Naive thymus-derived CD4-positive, alpha-beta T cell (primary cell): ENCODE measurements around the gene PSPC1. TPM values are rescaled to one million over a fixed set of nuclear protein-coding genes. Genes with fewer than 3 reads are reported as not detected.
"Not testable (repeated sequence)": the region's sequence is repeated elsewhere in the genome, so short reads cannot be mapped to it uniquely, and the experiment has no call there.

ENCODE experiments used
- ATAC-seq: fragments of 150-1000 bp; cut with Tn5 transposase; 2 replicates; pipeline ENCODE4 v1.10.0; 2021; ENCODE audit warnings: mild to moderate bottlenecking, moderate library complexity
- CTCF ChIA-PET: fragments of 350-600 bp; sonication (Branson Sonifier 250); formaldehyde crosslinking; loops from one replicate; lab custom pipeline; 2021; ENCODE audit warnings: antibody characterized with exemption; lab: Charles Lee
- POLR2A ChIA-PET: fragments of 350-600 bp; sonication (Branson Sonifier 250); formaldehyde crosslinking; loops from one replicate; lab custom pipeline; 2021; ENCODE audit warnings: antibody characterized with exemption, inconsistent platforms; lab: Charles Lee
- DNase-seq, 9 donors: peaks; one replicate each; pipeline versions ENCODE4 v3.0.0 to v3.0.0-alpha.2; 2020 to 2022; ENCODE audit warnings: mixed read lengths in 1 of 9
- H3K27ac ChIP-seq: one replicate; pipeline ENCODE4 v1.7.0; 2013; ENCODE audit warnings: mild to moderate bottlenecking, low read depth, low read length, moderate library complexity
- H3K27me3 ChIP-seq, 2 donors: one replicate each; pipeline ENCODE4 v1.7.0; 2013; ENCODE audit warnings: low read length in 2 of 2, mild to moderate bottlenecking in 2 of 2, moderate library complexity in 2 of 2; ENCODE audit not compliant: control insufficient read depth in 2 of 2, insufficient read depth in 2 of 2
- H3K36me3 ChIP-seq, 3 experiments: 1 replicate in 2 of 3; 2 replicates in 1 of 3; pipeline ENCODE4 v1.7.0; 2013; ENCODE audit warnings: low read length in 3 of 3, mild to moderate bottlenecking in 3 of 3, moderate library complexity in 1 of 3; ENCODE audit not compliant: insufficient read depth in 3 of 3, control insufficient read depth in 2 of 3
- H3K4me1 ChIP-seq, 2 donors: one replicate each; pipeline ENCODE4 v1.7.0; 2013; ENCODE audit warnings: low read length in 2 of 2, mild to moderate bottlenecking in 2 of 2, moderate library complexity in 1 of 2; ENCODE audit not compliant: control insufficient read depth in 2 of 2, insufficient read depth in 2 of 2
- H3K4me3 ChIP-seq: 2 replicates; pipeline ENCODE4 v1.7.0; 2013; ENCODE audit warnings: mild to moderate bottlenecking, low read length
- H3K9me3 ChIP-seq, 3 experiments: 1 replicate in 2 of 3; 2 replicates in 1 of 3; pipeline ENCODE4 v1.7.0; 2013; ENCODE audit warnings: low read length in 3 of 3; ENCODE audit not compliant: control insufficient read depth in 2 of 3
- H3K27ac Mint-ChIP-seq, 9 donors: one replicate each; pipeline ENCODE4 v1.8.0; 2020 to 2022; ENCODE audit warnings: mixed read lengths in 9 of 9, mild to moderate bottlenecking in 8 of 9, moderate library complexity in 5 of 9, inconsistent platforms in 2 of 9
- H3K27me3 Mint-ChIP-seq, 5 donors: one replicate each; pipeline ENCODE4 v1.8.0; 2021 to 2022; ENCODE audit warnings: mixed read lengths in 5 of 5, mild to moderate bottlenecking in 1 of 5
- H3K36me3 Mint-ChIP-seq, 5 donors: one replicate each; pipeline ENCODE4 v1.8.0; 2020 to 2022; ENCODE audit warnings: mixed read lengths in 5 of 5, mild to moderate bottlenecking in 3 of 5, inconsistent platforms in 1 of 5
- H3K4me1 Mint-ChIP-seq, 7 donors: one replicate each; pipeline ENCODE4 v1.8.0; 2020 to 2022; ENCODE audit warnings: mixed read lengths in 7 of 7, mild to moderate bottlenecking in 3 of 7, inconsistent platforms in 1 of 7
- H3K4me3 Mint-ChIP-seq, 10 donors: one replicate each; pipeline ENCODE4 v1.8.0; 2020 to 2022; ENCODE audit warnings: mild to moderate bottlenecking in 10 of 10, mixed read lengths in 10 of 10, moderate library complexity in 6 of 10, inconsistent platforms in 2 of 10
- H3K9me3 Mint-ChIP-seq, 11 donors: one replicate each; pipeline ENCODE4 v1.8.0; 2020 to 2022; ENCODE audit warnings: mixed read lengths in 11 of 11, mild to moderate bottlenecking in 4 of 11, inconsistent platforms in 1 of 11, moderate library complexity in 1 of 11
- intact Hi-C, 2 donors: fragments of 100-400 bp; cut with micrococcal nuclease; formaldehyde crosslinking; loops; one replicate each; pipeline ENCODE4 v1.15.1; 2023
- polyA plus RNA-seq, 2 donors: library from polyadenylated mRNA; unstranded; fragments of 300-500 nt; fragmentation: Illumina TruSeq; gene quantifications; one replicate each; pipeline ENCODE4 v1.2.3, GENCODE V29; 2021
- total RNA-seq, 6 experiments: library from RNA in 5 of 6; stranded (reverse) in 5 of 6; gene quantifications; 1 replicate in 5 of 6; 2 replicates in 1 of 6; pipeline ENCODE4 v1.2.3 and lab custom pipeline; 2021 to 2026

Gene PSPC1
- total and polyA plus RNA-seq, 7 experiments from 2014 or later = 32.0 to 91.4 (median 77.8) TPM

DNA sequence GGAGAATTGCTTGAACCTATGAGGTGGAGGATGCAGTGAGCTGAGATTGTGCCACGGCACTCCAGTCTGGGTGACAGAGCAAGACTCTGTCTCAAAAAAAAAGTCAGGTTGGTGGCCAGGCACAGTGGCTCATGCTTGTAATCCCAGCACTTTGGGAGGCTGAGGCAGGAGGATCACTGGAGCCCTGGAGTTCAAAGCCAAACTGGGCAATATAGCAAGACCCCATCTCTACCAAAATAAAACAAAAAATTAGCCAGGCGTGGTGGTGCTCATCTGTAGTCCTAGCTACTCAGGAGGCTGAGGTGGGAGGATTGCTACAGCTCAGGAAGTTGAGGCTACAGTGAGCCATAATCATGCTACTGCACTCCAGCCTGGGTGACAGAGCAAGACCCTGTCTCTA is 33.1 kb upstream of the PSPC1 start:
- H3K27ac ChIP-seq, H3K27me3 ChIP-seq, DNase-seq, intact Hi-C loops, POLR2A ChIA-PET, H3K9me3 Mint-ChIP-seq, H3K4me1 Mint-ChIP-seq, H3K4me1 ChIP-seq, H3K9me3 ChIP-seq, ATAC-seq, H3K27me3 Mint-ChIP-seq, CTCF ChIA-PET, H3K4me3 Mint-ChIP-seq, H3K27ac Mint-ChIP-seq, H3K4me3 ChIP-seq: not testable (repeated sequence)
- H3K36me3 ChIP-seq = peaks cover 0 to 18% (median 6%) of the 10 kb centered on the region in 3 experiments
- H3K36me3 Mint-ChIP-seq = peaks cover 0 to 27% (median 23%) of the 10 kb centered on the region in 5 donors

DNA sequence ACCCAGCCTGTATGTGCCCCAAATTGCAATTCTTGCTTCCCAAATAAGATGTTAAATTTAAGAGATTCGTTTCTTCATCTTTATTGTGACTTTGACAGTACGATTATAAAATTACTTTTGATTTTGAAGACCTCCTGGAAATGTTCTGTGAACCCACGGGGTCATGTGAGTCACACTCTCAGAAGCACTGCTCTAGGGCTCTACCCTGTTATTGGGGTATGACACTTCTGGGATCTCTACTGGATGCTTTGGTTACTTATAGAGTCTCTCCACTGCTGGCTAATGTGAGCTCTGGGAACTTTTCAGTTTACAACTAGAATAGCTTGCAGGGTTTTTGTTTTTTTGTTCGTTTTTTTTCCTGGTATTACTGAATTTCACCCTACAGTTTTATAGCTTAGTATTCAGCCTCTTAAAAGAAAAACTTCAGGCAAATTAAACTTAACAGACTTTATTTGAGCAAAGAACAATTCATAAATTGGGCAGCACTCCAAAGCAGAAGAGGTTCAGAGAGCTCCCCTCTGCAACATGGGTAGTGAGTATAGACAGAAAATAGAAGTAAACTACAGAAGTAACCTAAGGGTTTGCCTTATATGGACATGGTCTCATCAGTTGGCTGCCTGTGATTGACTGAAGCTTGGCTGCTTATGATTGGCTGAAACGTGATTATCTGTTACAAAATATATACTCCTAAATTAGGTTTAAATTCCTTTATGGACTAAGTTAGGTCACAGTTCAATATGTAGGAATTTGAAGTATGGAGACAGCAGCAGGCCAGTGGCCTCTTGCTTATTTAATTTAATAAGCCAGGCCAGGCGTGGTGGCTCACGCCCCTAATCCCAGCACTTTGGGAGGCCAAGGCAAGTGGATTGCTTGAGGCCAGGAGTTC is 28.5 kb upstream of the PSPC1 start:
- ATAC-seq = no peak
- no peaks in the 10 kb centered on the region for H3K4me1 Mint-ChIP-seq
- Histone ChIP-seq H3K36me3 (no peaks in the 10 kb centered on the region), H3K27ac (no peak overlapping the region), H3K4me3 (no peak overlapping the region), H3K9me3 (no peaks in the 10 kb centered on the region), H3K27me3 (no peaks in the 10 kb centered on the region), H3K4me1 (no peaks in the 10 kb centered on the region)
- no peak overlapping the region for H3K27ac Mint-ChIP-seq
- no peak for DNase-seq
- intact Hi-C loops = no loop called here
- H3K36me3 Mint-ChIP-seq = peaks cover 0 to 13% (median 7%) of the 10 kb centered on the region in 5 donors
- POLR2A ChIA-PET = no interaction called here
- H3K4me3 Mint-ChIP-seq = no peak overlapping the region
- peaks cover 0 to 2% (median 0%) of the 10 kb centered on the region in 11 donors for H3K9me3 Mint-ChIP-seq
- H3K27me3 Mint-ChIP-seq = no peaks in the 10 kb centered on the region
- CTCF ChIA-PET = interaction anchor here (0.6 kb wide), 1 partner anchor 19 kb away, joined by 3 read pairs; no protein-coding TSS in a partner anchor

DNA sequence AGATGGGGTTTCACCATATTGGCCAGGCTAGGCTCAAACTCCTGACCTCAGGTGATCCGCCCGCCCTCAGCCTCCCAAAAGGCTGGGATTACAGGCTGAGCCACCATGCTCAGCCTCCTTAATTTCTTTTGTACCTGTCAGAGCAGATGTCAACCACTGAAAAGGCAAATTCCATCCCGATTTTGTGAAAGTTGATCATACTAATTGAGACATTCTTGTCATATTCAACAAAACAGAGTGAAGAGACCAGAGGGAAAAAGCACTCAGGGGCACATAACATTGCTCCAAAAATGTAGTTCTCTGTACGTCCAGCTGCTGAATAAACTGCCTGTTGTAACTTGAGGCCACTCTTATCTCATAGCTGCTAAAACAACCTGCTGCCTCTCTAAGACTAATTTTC is 27.4 kb upstream of the PSPC1 start:
- peaks cover 0 to 2% (median 0%) of the 10 kb centered on the region in 11 donors for H3K9me3 Mint-ChIP-seq
- no peak overlapping the region for H3K4me3 Mint-ChIP-seq
- H3K27ac Mint-ChIP-seq = no peak overlapping the region
- CTCF ChIA-PET = interaction anchor here (0.6 kb wide), 1 partner anchor 16 kb away, joined by 4 read pairs; no protein-coding TSS in a partner anchor
- no peaks in the 10 kb centered on the region for H3K9me3 ChIP-seq
- POLR2A ChIA-PET = no interaction called here
- intact Hi-C loops = no loop called here
- no peak overlapping the region for H3K4me3 ChIP-seq
- no peaks in the 10 kb centered on the region for H3K27me3 Mint-ChIP-seq
- no peak for ATAC-seq
- H3K27ac ChIP-seq = no peak overlapping the region
- H3K27me3 ChIP-seq = no peaks in the 10 kb centered on the region
- H3K4me1 Mint-ChIP-seq = no peaks in the 10 kb centered on the region
- H3K4me1 ChIP-seq = no peaks in the 10 kb centered on the region
- no peak for DNase-seq
- H3K36me3 ChIP-seq = no peaks in the 10 kb centered on the region
- peaks cover 0 to 13% (median 7%) of the 10 kb centered on the region in 5 donors for H3K36me3 Mint-ChIP-seq

DNA sequence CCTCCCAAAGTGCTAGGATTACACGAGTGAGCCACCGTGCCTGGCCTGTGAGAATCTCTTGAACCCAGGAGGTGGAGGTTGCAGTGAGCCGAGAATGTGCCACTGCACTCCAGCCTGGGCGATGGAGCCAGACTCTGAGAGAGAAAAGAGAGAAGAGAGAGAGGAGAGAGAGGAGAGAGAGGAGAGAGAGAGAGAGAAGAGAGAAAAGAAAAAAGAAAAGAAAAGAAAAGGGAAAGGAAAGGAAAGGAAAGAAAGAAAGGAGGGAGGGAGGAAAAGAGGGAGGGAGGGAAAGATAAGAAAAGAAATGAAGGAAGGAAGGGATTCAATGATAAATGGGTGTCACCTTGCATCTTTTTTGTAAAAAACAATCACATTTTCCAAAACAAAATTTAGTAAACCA is 23.0 kb upstream of the PSPC1 start:
- Histone ChIP-seq H3K27me3 (no peaks in the 10 kb centered on the region), H3K27ac (no peak overlapping the region), H3K36me3 (no peaks in the 10 kb centered on the region), H3K4me1 (no peaks in the 10 kb centered on the region), H3K4me3 (no peak overlapping the region), H3K9me3 (no peaks in the 10 kb centered on the region)
- no peak for DNase-seq
- CTCF ChIA-PET = no interaction called here
- H3K4me3 Mint-ChIP-seq = no peak overlapping the region
- no peaks in the 10 kb centered on the region for H3K9me3 Mint-ChIP-seq
- H3K4me1 Mint-ChIP-seq = no peaks in the 10 kb centered on the region
- POLR2A ChIA-PET = no interaction called here
- peaks cover 0 to 5% (median 0%) of the 10 kb centered on the region in 5 donors for H3K36me3 Mint-ChIP-seq
- no peaks in the 10 kb centered on the region for H3K27me3 Mint-ChIP-seq
- intact Hi-C loops = no loop called here
- no peak overlapping the region for H3K27ac Mint-ChIP-seq
- no peak for ATAC-seq

DNA sequence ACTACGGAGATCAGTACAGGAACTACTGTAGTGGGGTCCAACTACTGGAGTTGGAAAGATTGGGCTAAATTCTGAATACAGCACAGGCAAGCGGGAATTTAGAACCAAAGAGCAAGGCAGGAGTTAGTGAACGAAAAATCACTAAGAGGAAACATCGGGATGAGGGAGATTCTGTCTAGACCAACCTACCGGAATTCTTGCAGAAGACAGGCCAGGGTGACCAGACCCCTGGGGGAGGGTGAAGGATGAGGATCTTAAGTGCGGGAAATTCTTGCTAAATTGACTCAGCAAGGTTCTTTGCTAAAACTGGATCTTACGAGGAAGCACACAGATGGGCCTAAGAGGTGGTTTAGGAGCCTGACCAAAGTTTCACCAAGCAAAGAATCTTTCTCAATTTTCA is 13.2 kb upstream of the PSPC1 start:
- no peak overlapping the region for H3K27ac ChIP-seq
- no peak for ATAC-seq
- H3K4me1 ChIP-seq = no peaks in the 10 kb centered on the region
- Mint-ChIP-seq H3K27me3 (no peaks in the 10 kb centered on the region), H3K27ac (no peak overlapping the region), H3K4me3 (no peak overlapping the region), H3K36me3 (peaks cover 0 to 11% (median 9%) of the 10 kb centered on the region in 5 donors), H3K9me3 (peaks cover 0 to 5% (median 0%) of the 10 kb centered on the region in 11 donors), H3K4me1 (peaks cover 0 to 3% (median 0%) of the 10 kb centered on the region in 7 donors)
- H3K9me3 ChIP-seq = no peaks in the 10 kb centered on the region
- CTCF ChIA-PET = no interaction called here
- H3K4me3 ChIP-seq = no peak overlapping the region
- DNase-seq = no peak
- intact Hi-C loops = no loop called here
- POLR2A ChIA-PET = no interaction called here
- no peaks in the 10 kb centered on the region for H3K27me3 ChIP-seq
- no peaks in the 10 kb centered on the region for H3K36me3 ChIP-seq

DNA sequence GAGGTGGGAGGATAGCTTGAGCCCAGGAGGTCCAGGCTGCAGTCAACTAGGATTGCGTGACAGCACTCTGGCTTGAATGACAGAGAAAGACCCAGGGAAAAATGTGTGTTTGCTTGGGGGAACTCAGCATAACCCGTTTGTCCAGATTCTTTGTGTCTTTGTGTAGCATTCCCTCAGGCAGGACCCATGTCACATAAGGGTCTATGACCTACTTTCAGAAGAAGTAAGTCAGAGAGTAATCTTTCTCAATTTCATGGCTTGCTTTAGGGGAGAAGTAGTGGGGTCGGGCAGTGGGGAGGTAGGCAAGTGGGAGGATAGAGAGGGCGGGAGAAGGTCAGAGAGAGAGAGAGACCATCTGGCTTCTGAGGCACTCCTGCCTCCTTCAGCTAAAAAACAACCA is 11.9 kb upstream of the PSPC1 start:
- H3K27me3 Mint-ChIP-seq = no peaks in the 10 kb centered on the region
- ChIA-PET CTCF (interaction anchor here (0.6 kb wide), 1 partner anchor 16 kb away, joined by 4 read pairs; no protein-coding TSS in a partner anchor), POLR2A (no interaction called here)
- Histone ChIP-seq H3K4me3 (no peak overlapping the region), H3K9me3 (no peaks in the 10 kb centered on the region), H3K27me3 (no peaks in the 10 kb centered on the region), H3K27ac (no peak overlapping the region), H3K4me1 (no peaks in the 10 kb centered on the region), H3K36me3 (no peaks in the 10 kb centered on the region)
- no peak overlapping the region for H3K27ac Mint-ChIP-seq
- H3K36me3 Mint-ChIP-seq = peaks cover 0 to 11% (median 4%) of the 10 kb centered on the region in 5 donors
- no peak for ATAC-seq
- H3K4me3 Mint-ChIP-seq = no peak overlapping the region
- intact Hi-C loops = no loop called here
- no peaks in the 10 kb centered on the region for H3K9me3 Mint-ChIP-seq
- no peak for DNase-seq
- peaks cover 0 to 3% (median 0%) of the 10 kb centered on the region in 7 donors for H3K4me1 Mint-ChIP-seq
